ENCODE results near the gene HDAC4.
A peak's percentile ranks its signal among the peaks of the same experiment; 100 is the strongest.

Gene HDAC4

GRCh38 chr2:239025951-239026461, 374.8 kb downstream of the HDAC4 start:
- no peak for DNase-seq (ENCODE audit: low read depth)
- TF ChIP-seq CTCF (conservative IDR thresholded peaks at IDR 0.05; ENCODE audit: control insufficient read depth, insufficient read depth, low read depth, low read length) = no peak
- H3K4me3 ChIP-seq (ENCODE audit: control insufficient read depth, low read depth, low read length) = no peak overlapping the region

GRCh38 chr2:239025096-239025801, 375.6 kb downstream of the HDAC4 start:
- TF ChIP-seq CTCF (conservative IDR thresholded peaks at IDR 0.05; ENCODE audit: control insufficient read depth, insufficient read depth, low read depth, low read length) = no peak
- H3K4me3 ChIP-seq (ENCODE audit: control insufficient read depth, low read depth, low read length) = no peak overlapping the region
- peak; percentile 82 for DNase-seq (ENCODE audit: low read depth)

GRCh38 chr2:239024226-239024625, 376.6 kb downstream of the HDAC4 start:
- H3K4me3 ChIP-seq (ENCODE audit: control insufficient read depth, low read depth, low read length) = no peak overlapping the region
- TF ChIP-seq CTCF (conservative IDR thresholded peaks at IDR 0.05; ENCODE audit: control insufficient read depth, insufficient read depth, low read depth, low read length) = no peak
- DNase-seq (ENCODE audit: low read depth) = no peak

GRCh38 chr2:239022437-239023260, 378.2 kb downstream of the HDAC4 start:
- DNase-seq (ENCODE audit: low read depth) = peak; percentile 7
- no peak for TF ChIP-seq CTCF (conservative IDR thresholded peaks at IDR 0.05; ENCODE audit: control insufficient read depth, insufficient read depth, low read depth, low read length)
- no peak overlapping the region for H3K4me3 ChIP-seq (ENCODE audit: control insufficient read depth, low read depth, low read length)

- no peak overlapping the region for H3K4me3 ChIP-seq (ENCODE audit: control insufficient read depth, low read depth, low read length)
- no peak for DNase-seq (ENCODE audit: low read depth)
- no peak for TF ChIP-seq CTCF (conservative IDR thresholded peaks at IDR 0.05; ENCODE audit: control insufficient read depth, insufficient read depth, low read depth, low read length)
These were observed 379.0 kb downstream of the HDAC4 start for GRCh38 chr2:239021651-239022436.

GRCh38 chr2:239021224-239021623, 379.6 kb downstream of the HDAC4 start:
- no peak overlapping the region for H3K4me3 ChIP-seq (ENCODE audit: control insufficient read depth, low read depth, low read length)
- TF ChIP-seq CTCF (conservative IDR thresholded peaks at IDR 0.05; ENCODE audit: control insufficient read depth, insufficient read depth, low read depth, low read length) = no peak
- DNase-seq (ENCODE audit: low read depth) = no peak

Data from fibroblast of mammary gland (primary cell).